Ishikawa (cell line): ENCODE measurements around the gene TMEM270.

Source experiments
- CEBPB ChIP-seq: IDR thresholded peaks from 2 replicates; pipeline ENCODE4 v1.6.1; 2012
- CREB1 ChIP-seq: IDR thresholded peaks from 2 replicates; pipeline ENCODE4 v1.6.1; 2012; ENCODE audit warnings: low read depth
- EGR1 ChIP-seq: IDR thresholded peaks from 2 replicates; pipeline ENCODE4 v1.6.1; 2012
- EP300 ChIP-seq: IDR thresholded peaks from 2 replicates; pipeline ENCODE4 v1.6.1; 2012; ENCODE audit warnings: borderline replicate concordance
- FOXM1 ChIP-seq: IDR thresholded peaks from 2 replicates; pipeline ENCODE4 v1.6.1; 2012; ENCODE audit warnings: low read depth, borderline replicate concordance
- NFIC ChIP-seq: IDR thresholded peaks from 2 replicates; pipeline ENCODE4 v1.6.1; 2012
- RAD21 ChIP-seq: IDR thresholded peaks from 2 replicates; pipeline ENCODE4 v1.6.1; 2012; ENCODE audit warnings: low read depth
- TAF1 ChIP-seq: IDR thresholded peaks from 2 replicates; pipeline ENCODE4 v1.6.1; 2012; ENCODE audit warnings: low read depth, mild to moderate bottlenecking
- TCF12 ChIP-seq: IDR thresholded peaks from 2 replicates; pipeline ENCODE4 v1.6.1; 2012; ENCODE audit warnings: low read depth
- TEAD4 ChIP-seq: IDR thresholded peaks from 2 replicates; pipeline ENCODE4 v1.6.1; 2012
- YY1 ChIP-seq: IDR thresholded peaks from 2 replicates; pipeline ENCODE4 v1.6.1; 2012; ENCODE audit warnings: low read depth
- ZBTB7A ChIP-seq: IDR thresholded peaks from 2 replicates; pipeline ENCODE4 v1.6.1; 2012; ENCODE audit warnings: low read depth
- TF ChIP-seq, protein P1 (sequence below): IDR thresholded peaks from 2 replicates; pipeline ENCODE4 v1.6.1; 2012
- TF ChIP-seq, protein P2 (sequence below): IDR thresholded peaks from 2 replicates; pipeline ENCODE4 v1.6.1; 2012
- TF ChIP-seq, protein P3 (sequence below): IDR thresholded peaks from 2 replicates; pipeline ENCODE4 v1.6.1; 2012; ENCODE audit warnings: low read depth, mild to moderate bottlenecking

Gene TMEM270

DNA sequence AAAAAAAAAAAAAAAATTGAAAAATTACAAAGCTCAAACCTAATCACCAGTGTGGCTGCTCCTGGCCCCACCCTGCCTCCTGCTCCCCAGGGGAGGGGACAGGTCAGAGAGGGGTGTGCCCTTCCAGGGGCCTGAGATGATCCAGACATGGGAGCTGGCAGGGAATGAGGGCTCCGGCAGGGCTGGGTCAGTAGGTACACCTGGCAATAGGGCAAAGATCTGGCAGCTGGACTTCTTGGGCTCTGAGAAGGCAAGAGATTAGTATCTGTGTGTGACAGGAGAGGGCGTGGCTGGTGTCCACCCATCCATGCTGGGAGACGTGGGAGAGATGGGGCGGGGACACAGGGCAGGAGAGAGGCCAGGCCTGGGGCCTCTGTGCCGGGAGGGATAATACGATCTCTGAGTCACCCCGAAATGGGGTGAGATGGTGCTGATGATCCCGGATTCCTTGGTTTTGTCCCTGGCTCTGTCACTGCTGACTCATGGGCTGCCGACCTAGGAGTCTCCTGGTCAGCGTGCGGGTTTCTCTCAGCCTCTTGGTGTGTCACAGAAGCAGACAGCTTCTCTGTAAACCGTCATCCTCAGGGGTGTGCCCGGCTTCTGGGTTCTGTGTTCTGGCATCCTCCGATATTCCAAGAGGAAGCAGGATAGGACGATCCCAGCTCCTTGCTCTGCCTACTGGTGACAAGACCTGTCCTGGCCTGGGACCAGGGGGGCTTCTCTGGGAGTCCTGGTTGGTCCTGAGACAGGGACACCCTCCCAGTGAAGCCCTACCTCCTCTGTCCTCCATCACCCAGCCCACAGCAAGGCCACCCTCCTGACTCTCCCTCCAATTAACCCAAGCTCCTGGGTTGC lies 38.4 kb upstream of the TMEM270 start:
- TF ChIP-seq CREB1 (no peak), ZBTB7A (no peak), FOXM1 (no peak), TAF1 (no peak), CEBPB (no peak), TCF12 (peak; percentile 75; the same call in 1 of the 2 replicates), YY1 (no peak), TEAD4 (no peak), RAD21 (no peak), NFIC (no peak), EGR1 (0 out of 2 replicates have a peak, but pooled peaks have one; percentile 38), EP300 (peak; percentile 20; the same call in 1 of the 2 replicates)
- TF ChIP-seq, protein P1, sequence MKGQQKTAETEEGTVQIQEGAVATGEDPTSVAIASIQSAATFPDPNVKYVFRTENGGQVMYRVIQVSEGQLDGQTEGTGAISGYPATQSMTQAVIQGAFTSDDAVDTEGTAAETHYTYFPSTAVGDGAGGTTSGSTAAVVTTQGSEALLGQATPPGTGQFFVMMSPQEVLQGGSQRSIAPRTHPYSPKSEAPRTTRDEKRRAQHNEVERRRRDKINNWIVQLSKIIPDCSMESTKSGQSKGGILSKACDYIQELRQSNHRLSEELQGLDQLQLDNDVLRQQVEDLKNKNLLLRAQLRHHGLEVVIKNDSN: no peak
- TF ChIP-seq, protein P2, sequence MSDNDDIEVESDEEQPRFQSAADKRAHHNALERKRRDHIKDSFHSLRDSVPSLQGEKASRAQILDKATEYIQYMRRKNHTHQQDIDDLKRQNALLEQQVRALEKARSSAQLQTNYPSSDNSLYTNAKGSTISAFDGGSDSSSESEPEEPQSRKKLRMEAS: no peak
- TF ChIP-seq, protein P3, sequence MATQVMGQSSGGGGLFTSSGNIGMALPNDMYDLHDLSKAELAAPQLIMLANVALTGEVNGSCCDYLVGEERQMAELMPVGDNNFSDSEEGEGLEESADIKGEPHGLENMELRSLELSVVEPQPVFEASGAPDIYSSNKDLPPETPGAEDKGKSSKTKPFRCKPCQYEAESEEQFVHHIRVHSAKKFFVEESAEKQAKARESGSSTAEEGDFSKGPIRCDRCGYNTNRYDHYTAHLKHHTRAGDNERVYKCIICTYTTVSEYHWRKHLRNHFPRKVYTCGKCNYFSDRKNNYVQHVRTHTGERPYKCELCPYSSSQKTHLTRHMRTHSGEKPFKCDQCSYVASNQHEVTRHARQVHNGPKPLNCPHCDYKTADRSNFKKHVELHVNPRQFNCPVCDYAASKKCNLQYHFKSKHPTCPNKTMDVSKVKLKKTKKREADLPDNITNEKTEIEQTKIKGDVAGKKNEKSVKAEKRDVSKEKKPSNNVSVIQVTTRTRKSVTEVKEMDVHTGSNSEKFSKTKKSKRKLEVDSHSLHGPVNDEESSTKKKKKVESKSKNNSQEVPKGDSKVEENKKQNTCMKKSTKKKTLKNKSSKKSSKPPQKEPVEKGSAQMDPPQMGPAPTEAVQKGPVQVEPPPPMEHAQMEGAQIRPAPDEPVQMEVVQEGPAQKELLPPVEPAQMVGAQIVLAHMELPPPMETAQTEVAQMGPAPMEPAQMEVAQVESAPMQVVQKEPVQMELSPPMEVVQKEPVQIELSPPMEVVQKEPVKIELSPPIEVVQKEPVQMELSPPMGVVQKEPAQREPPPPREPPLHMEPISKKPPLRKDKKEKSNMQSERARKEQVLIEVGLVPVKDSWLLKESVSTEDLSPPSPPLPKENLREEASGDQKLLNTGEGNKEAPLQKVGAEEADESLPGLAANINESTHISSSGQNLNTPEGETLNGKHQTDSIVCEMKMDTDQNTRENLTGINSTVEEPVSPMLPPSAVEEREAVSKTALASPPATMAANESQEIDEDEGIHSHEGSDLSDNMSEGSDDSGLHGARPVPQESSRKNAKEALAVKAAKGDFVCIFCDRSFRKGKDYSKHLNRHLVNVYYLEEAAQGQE: no peak

DNA sequence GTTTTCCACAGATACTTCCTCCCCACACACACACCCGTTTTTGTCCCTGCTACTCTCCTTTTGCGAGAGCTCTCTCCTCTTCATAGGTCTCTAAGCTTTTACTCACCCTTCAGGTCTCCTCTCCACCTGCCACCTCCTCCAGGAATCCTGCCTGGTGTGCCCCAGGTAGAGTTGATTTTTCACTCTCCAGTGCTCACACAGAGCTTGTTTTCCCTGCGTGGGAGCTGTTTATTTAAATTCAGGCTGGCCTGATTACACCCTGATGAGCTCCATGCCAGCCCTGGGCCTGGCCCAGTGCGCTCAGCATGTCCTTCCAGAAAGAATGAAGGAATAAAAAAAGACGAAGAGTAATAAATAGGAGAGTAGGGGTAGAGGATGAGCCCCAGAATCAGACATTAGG lies 37.7 kb upstream of the TMEM270 start:
- no peak for TF ChIP-seq CREB1
- no peak for TF ChIP-seq ZBTB7A
- TF ChIP-seq, protein P2: no peak
- TF ChIP-seq YY1: no peak
- TF ChIP-seq TAF1: no peak
- TF ChIP-seq FOXM1: no peak
- TF ChIP-seq, protein P3: no peak
- no peak for TF ChIP-seq NFIC
- TF ChIP-seq, protein P1: no peak
- TF ChIP-seq EP300: no peak
- TF ChIP-seq TEAD4: no peak
- TF ChIP-seq EGR1: no peak
- no peak for TF ChIP-seq CEBPB
- no peak for TF ChIP-seq TCF12
- TF ChIP-seq RAD21: no peak

DNA sequence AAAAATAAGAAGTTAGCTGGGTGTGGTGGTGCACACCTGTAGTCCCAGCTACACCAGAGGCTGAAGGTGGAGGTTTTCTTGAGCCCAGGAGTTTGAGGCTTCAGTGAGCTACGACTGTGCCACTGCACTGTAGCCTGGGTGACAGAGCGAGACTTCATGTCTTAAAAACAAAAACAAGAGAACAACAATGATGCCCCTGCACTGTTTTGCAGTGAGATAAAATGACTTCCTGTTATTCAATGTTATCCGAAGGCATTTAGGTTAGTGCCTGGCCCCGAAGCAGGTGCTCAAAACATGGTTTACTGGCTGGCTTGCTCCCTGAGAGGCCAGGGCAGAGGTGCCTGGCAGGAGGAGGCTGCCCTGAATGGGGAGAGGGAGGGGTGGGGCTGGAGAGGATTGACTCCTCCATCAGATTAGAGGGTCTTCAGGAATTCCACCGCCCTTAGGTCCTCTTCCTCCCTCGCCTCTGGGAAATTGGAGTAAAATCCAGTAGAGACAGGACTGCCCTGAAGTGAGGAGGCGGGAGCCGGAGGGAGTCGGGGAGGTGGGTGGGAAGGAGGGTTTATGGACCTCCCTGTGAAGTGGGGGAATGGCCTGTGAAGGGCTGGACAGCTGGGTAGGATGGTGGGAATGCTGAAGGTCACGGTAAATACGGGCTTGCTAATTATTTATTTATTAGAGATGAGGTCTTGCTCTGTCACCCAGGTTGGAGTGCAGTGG lies 36.9 kb upstream of the TMEM270 start:
- TF ChIP-seq NFIC: no peak
- TF ChIP-seq, protein P2: no peak
- TF ChIP-seq, protein P1: no peak
- no peak for TF ChIP-seq TEAD4
- no peak for TF ChIP-seq RAD21
- no peak for TF ChIP-seq CREB1
- TF ChIP-seq FOXM1: no peak
- TF ChIP-seq ZBTB7A: no peak
- TF ChIP-seq EGR1: no peak
- no peak for TF ChIP-seq TAF1
- no peak for TF ChIP-seq CEBPB
- TF ChIP-seq YY1: no peak
- no peak for TF ChIP-seq EP300
- TF ChIP-seq, protein P3: no peak
- TF ChIP-seq TCF12: no peak
